ENCODE measurements around the gene SPAG6. TPM values are rescaled to one million over a fixed set of nuclear protein-coding genes. Genes with fewer than 3 reads are reported as not detected.
A peak's percentile ranks its signal among the peaks of the same experiment; 100 is the strongest.
"Not testable (repeated sequence)": the region's sequence is repeated elsewhere in the genome, so short reads cannot be mapped to it uniquely, and the experiment has no call there.

The SPAG6 gene
- total RNA-seq, 2 experiments from 2014 or later, result 1.2 to 1.4 TPM

DNA sequence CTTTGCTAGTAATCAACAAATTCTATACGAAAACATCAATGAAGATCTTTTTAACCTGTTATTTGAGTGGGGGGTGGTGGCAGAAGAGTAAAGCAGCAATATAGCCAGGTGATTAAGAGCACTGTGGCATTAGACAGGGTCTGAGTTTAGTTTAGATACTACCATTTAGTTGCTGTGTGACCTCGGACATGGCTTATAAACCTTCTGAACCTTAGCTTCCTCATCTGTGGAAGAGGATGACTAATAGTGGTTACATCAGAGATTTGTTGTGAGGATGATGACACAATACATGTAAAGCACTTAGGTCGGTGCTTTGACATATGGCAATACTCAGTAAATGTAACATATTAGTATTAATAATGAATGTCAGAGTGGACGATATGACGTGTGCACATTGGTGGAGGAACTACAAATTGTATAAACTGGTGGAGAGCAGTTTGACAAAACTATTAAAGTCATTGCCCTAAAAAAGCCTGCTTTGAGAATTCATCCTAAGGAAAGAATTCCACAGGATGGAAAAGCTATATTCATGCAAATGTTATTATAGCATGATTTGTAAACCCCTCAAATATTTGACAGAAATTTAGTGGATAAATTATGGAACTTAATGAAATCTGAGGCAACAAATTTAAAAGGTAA, 24.3 kb downstream of the SPAG6 start:
- Mint-ChIP-seq H3K36me3 (ENCODE audit: low read depth) (peaks cover 3% of the 10 kb centered on the region), H3K27ac (no peak overlapping the region), H3K4me3 (no peak overlapping the region), H3K27me3 (no peaks in the 10 kb centered on the region), H3K4me1 (peaks cover 35% of the 10 kb centered on the region), H3K9me3 (no peaks in the 10 kb centered on the region)
- no peak for DNase-seq
- CTCF ChIA-PET, result no interaction called here
- POLR2A ChIA-PET, result no interaction called here

GRCh38 chr10:22370320-22370719, 25.0 kb downstream of the SPAG6 start:
- no peaks in the 10 kb centered on the region for H3K27me3 Mint-ChIP-seq
- DNase-seq, result no peak
- H3K27ac Mint-ChIP-seq, result no peak overlapping the region
- H3K4me1 Mint-ChIP-seq, result peaks cover 35% of the 10 kb centered on the region
- H3K9me3 Mint-ChIP-seq, result no peaks in the 10 kb centered on the region
- H3K36me3 Mint-ChIP-seq (ENCODE audit: low read depth), result peaks cover 3% of the 10 kb centered on the region
- ChIA-PET POLR2A (no interaction called here), CTCF (interaction anchor here (1.0 kb wide), 1 partner anchor 30 kb away, joined by 3 read pairs; no protein-coding TSS in a partner anchor)
- no peak overlapping the region for H3K4me3 Mint-ChIP-seq

GRCh38 chr10:22372298-22372697, 27.0 kb downstream of the SPAG6 start:
- Mint-ChIP-seq H3K4me1 (peaks cover 23% of the 10 kb centered on the region), H3K4me3 (no peak overlapping the region), H3K9me3 (no peaks in the 10 kb centered on the region), H3K36me3 (ENCODE audit: low read depth) (peaks cover 3% of the 10 kb centered on the region), H3K27me3 (no peaks in the 10 kb centered on the region), H3K27ac (no peak overlapping the region)
- ChIA-PET CTCF (interaction anchor here (1.3 kb wide), 1 partner anchor 8 kb away, joined by 3 read pairs; no protein-coding TSS in a partner anchor), POLR2A (interaction anchor here (1.4 kb wide), 1 partner anchor 32 kb away, joined by 3 read pairs; no protein-coding TSS in a partner anchor)
- DNase-seq, result no peak

DNA sequence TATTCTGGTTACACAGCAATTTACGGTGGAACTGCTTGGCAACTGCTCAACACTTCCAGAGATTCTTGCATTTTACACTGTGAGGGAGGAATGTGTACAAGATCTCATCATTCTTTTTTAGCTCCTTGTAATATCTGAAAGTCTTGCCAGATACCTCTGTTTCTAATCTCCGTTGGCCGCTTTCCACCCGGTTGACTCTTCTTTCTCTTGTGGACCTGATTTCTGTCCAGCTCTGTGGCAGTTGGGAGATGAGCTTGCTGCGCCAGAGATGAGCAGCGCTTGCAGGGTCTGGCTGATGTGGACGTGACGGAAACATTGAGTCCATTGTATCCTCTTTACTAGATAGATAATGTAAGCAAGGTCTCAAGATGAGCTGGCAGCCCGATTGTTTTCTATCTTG, 27.6 kb downstream of the SPAG6 start:
- no peaks in the 10 kb centered on the region for H3K9me3 Mint-ChIP-seq
- ChIA-PET POLR2A (interaction anchor here (1.0 to 1.4 kb wide), 2 partner anchors 33 to 64 kb away, joined by 3 to 4 read pairs; no protein-coding TSS in a partner anchor), CTCF (no interaction called here)
- no peak overlapping the region for H3K4me3 Mint-ChIP-seq
- peaks cover 3% of the 10 kb centered on the region for H3K36me3 Mint-ChIP-seq (ENCODE audit: low read depth)
- H3K27ac Mint-ChIP-seq, result no peak overlapping the region
- peaks cover 19% of the 10 kb centered on the region for H3K4me1 Mint-ChIP-seq
- H3K27me3 Mint-ChIP-seq, result no peaks in the 10 kb centered on the region
- DNase-seq, result no peak

DNA sequence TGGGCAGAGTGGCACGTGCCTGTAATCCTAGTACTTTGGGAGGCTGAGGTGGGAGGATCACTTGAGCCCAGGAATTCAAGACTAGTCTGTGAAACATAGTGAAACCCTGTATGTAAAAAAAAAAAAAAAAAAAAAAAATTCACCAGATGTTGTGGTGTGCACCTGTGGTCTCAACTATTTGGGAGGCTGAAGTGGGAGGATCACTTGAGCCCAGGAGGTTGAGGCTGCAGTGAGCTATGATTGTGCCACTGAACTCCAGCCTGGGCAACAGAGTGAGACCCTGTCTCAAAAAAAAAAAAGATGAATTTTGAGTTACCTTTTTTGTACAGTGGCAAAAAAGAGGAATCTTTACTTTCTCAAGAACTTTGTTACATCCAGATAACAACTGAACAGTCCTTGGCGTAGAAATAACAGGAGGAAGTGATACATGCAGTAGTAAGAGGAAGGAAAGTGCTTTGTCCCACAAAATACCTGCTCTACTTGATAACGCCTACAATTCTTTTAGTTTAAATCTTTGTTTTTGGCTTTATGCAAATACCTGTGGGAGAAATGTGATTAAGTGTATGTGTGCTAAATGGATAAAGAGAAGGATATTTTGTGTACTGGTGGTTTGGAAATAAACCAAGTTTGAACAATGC, 29.3 kb downstream of the SPAG6 start:
- no peak for DNase-seq
- no peaks in the 10 kb centered on the region for H3K9me3 Mint-ChIP-seq
- no peak overlapping the region for H3K27ac Mint-ChIP-seq
- ChIA-PET CTCF (no interaction called here), POLR2A (no interaction called here)
- H3K27me3 Mint-ChIP-seq, result no peaks in the 10 kb centered on the region
- no peaks in the 10 kb centered on the region for H3K36me3 Mint-ChIP-seq (ENCODE audit: low read depth)
- no peak overlapping the region for H3K4me3 Mint-ChIP-seq
- H3K4me1 Mint-ChIP-seq, result peaks cover 15% of the 10 kb centered on the region

- Mint-ChIP-seq H3K27me3 (no peaks in the 10 kb centered on the region), H3K36me3 (ENCODE audit: low read depth) (no peaks in the 10 kb centered on the region), H3K4me3 (no peak overlapping the region), H3K4me1 (peaks cover 9% of the 10 kb centered on the region), H3K27ac (no peak overlapping the region), H3K9me3 (no peaks in the 10 kb centered on the region)
- ChIA-PET CTCF (no interaction called here), POLR2A (interaction anchor here (0.7 kb wide), 1 partner anchor 381 kb away, joined by 5 read pairs; no protein-coding TSS in a partner anchor)
- DNase-seq, result peak; percentile 22
These were observed 33.8 kb downstream of the SPAG6 start for GRCh38 chr10:22379059-22379458.

DNA sequence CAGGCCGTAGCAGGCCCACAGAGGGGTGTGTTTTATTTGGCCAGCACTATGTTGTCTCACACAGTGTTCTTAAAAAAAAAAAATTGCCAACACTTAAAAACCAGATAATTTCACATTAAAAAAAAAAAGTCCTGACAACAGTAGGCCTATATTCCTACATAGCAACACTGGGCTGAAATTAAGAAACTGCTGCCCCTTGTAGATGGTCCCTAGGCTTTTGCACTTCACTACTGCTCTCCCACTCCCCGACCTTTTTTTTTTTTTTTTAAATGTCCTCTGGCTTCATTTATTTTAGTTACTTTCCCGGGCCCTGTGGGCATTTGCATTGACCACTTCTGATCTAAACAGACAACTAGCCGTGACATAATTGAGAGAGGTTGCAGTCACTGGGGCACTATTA, 36.0 kb downstream of the SPAG6 start:
- H3K27ac Mint-ChIP-seq, result no peak overlapping the region
- DNase-seq, result no peak
- peaks cover 9% of the 10 kb centered on the region for H3K4me1 Mint-ChIP-seq
- no peaks in the 10 kb centered on the region for H3K36me3 Mint-ChIP-seq (ENCODE audit: low read depth)
- H3K4me3 Mint-ChIP-seq, result no peak overlapping the region
- CTCF ChIA-PET, result no interaction called here
- H3K27me3 Mint-ChIP-seq, result no peaks in the 10 kb centered on the region
- POLR2A ChIA-PET, result no interaction called here
- H3K9me3 Mint-ChIP-seq, result no peaks in the 10 kb centered on the region

GRCh38 chr10:22386503-22386902, 41.2 kb downstream of the SPAG6 start:
- Mint-ChIP-seq H3K36me3 (ENCODE audit: low read depth) (no peaks in the 10 kb centered on the region), H3K27ac (no peak overlapping the region), H3K4me3 (no peak overlapping the region), H3K4me1 (no peaks in the 10 kb centered on the region), H3K27me3 (peaks cover 2% of the 10 kb centered on the region), H3K9me3 (no peaks in the 10 kb centered on the region)
- POLR2A ChIA-PET, result no interaction called here
- CTCF ChIA-PET, result no interaction called here
- no peak for DNase-seq

- no peaks in the 10 kb centered on the region for H3K36me3 Mint-ChIP-seq (ENCODE audit: low read depth)
- no peaks in the 10 kb centered on the region for H3K9me3 Mint-ChIP-seq
- H3K4me1 Mint-ChIP-seq, result no peaks in the 10 kb centered on the region
- peaks cover 4% of the 10 kb centered on the region for H3K27me3 Mint-ChIP-seq
- no peak for DNase-seq
- H3K4me3 Mint-ChIP-seq, result no peak overlapping the region
- CTCF ChIA-PET, result no interaction called here
- H3K27ac Mint-ChIP-seq, result no peak overlapping the region
- POLR2A ChIA-PET, result no interaction called here
These were observed 44.7 kb downstream of the SPAG6 start for GRCh38 chr10:22389856-22390589.

DNA sequence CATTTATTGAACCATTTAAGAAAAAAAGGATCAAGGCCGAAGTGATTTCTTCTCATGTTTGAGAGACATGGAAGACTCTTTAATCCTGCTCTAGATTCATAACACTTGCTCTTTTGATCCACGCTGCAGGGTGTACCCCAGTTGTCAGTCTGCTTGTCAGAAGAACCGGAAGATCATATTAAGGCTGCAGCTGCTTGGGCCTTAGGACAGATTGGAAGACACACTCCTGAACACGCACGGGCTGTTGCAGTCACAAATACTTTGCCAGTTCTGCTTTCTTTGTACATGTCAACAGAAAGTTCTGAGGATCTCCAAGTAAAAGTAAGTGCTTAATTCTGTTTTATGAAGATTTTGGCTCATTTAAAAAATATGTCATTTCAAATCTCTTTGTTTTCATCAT, 46.3 kb downstream of the SPAG6 start:
- Mint-ChIP-seq H3K27me3 (peaks cover 7% of the 10 kb centered on the region), H3K4me1 (no peaks in the 10 kb centered on the region), H3K36me3 (ENCODE audit: low read depth) (no peaks in the 10 kb centered on the region), H3K27ac (no peak overlapping the region), H3K9me3 (peaks cover 2% of the 10 kb centered on the region), H3K4me3 (no peak overlapping the region)
- POLR2A ChIA-PET, result no interaction called here
- DNase-seq, result no peak
- CTCF ChIA-PET, result no interaction called here

DNA sequence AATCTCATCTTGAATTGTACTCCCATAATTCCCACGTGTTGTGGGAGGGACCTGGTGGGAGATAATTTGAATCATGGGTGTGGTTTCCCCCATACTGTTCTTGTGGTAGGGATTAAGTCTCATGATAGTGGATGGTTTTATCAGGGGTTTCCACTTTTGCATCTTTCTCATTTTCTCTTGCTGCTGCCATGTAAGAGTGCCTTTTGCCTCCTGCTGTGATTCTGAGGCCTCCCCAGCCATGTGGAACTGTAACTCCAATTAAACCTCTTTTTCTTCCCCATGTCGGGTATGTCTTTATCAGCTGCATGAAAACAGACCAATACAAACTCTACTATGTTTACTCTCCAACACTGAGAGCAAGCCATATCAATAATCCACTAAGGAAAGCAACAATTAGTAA, 50.9 kb downstream of the SPAG6 start:
- H3K4me3 Mint-ChIP-seq; H3K4me1 Mint-ChIP-seq; POLR2A ChIA-PET; H3K27me3 Mint-ChIP-seq; H3K27ac Mint-ChIP-seq; H3K36me3 Mint-ChIP-seq (ENCODE audit: low read depth); H3K9me3 Mint-ChIP-seq; DNase-seq; CTCF ChIA-PET: not testable (repeated sequence)

GRCh38 chr10:22406916-22407315, 61.6 kb downstream of the SPAG6 start:
- POLR2A ChIA-PET; H3K9me3 Mint-ChIP-seq; DNase-seq; H3K36me3 Mint-ChIP-seq (ENCODE audit: low read depth); H3K27ac Mint-ChIP-seq; H3K27me3 Mint-ChIP-seq; H3K4me1 Mint-ChIP-seq; CTCF ChIA-PET; H3K4me3 Mint-ChIP-seq: not testable (repeated sequence)

GRCh38 chr10:22410394-22410793, 65.1 kb downstream of the SPAG6 start:
- CTCF ChIA-PET, result no interaction called here
- Mint-ChIP-seq H3K4me3 (no peak overlapping the region), H3K27ac (no peak overlapping the region)

More at GRCh38 chr10:22410394-22410793, 65.1 kb downstream of the SPAG6 start:
- Mint-ChIP-seq H3K27me3 (peaks cover 10% of the 10 kb centered on the region), H3K36me3 (ENCODE audit: low read depth) (no peaks in the 10 kb centered on the region), H3K4me1 (no peaks in the 10 kb centered on the region), H3K9me3 (no peaks in the 10 kb centered on the region)
- POLR2A ChIA-PET, result no interaction called here
- no peak for DNase-seq
